A204.1 (cell line): ENCODE measurements around the gene SLC9A9.

Source experiments
- FAIRE-seq: peaks from 2 replicates; lab custom pipeline; 2012; peaks lifted over from hg19 to GRCh38; lab: Jason Lieb, UNC

SLC9A9 gene

DNA sequence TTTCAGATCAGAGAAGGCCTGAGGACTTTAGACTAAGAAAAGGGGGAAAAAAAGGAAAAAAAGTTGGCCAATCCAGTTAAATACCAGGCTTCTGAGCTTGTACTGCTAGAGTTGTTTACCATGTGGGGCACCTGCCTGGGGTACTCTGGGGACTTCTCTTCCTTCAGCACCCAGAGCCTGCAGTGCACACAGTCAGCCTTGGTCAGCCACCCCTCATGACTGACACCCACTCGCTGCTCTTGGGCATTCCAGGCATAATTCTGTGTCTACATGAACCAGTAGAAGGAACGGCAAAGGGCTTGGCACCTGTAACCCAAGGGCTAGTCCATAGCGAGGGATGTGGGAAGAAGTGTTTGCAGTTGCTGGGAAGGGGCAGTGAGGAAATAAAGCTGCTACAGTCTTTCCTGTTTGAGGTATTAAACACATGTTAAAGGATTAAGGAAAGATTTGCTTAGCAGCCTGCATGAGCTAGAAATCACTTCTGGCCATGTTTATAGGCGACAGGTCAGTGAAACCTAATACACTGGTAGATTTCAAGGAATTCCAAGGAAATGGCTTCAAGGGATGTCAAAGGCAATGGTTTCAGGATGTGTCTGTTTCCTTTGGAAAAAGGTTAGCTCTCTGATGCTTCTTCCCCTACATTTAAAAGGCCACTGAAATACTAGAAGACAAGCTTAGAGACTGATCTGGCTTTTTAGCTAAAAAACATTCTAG is 496.2 kb downstream of the SLC9A9 start:
- no peak for FAIRE-seq

DNA sequence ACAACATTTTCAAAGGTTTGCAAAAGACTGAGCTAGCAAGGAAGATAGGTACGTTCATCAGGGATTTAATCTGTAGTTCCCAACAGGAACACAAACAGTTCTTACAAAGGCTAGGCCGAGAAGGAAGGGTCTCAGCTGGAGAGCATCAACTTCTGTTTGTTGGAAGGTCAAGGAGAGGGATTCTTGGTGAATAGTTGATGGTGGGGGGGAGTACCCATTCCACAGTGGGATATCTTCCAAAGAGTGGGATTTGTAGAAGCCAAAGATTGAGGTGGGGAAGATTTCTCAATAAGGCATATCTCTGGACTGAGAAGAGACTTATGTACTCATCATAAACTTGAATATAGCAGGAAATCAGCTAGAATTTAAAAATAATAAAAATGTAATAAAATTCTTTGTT is 496.9 kb downstream of the SLC9A9 start:
- no peak for FAIRE-seq

DNA sequence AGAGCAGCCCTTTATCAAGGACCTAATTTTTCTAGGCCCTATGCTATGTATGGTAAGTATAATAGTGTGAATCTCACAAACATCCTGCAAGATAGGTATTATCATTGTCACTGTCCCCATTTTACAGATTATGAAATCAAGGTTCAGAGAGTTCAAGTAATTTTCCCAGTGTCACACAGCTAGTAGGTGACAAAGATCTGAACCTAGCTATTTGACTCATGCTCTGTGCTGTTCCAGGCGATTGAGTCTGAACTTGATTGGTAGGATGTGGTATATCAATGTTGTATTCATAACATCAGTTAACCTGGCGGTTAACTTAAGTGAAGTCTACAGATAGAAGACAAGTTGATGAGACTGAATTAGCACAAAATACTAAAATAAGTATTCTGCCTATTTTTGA is 498.8 kb downstream of the SLC9A9 start:
- no peak for FAIRE-seq

DNA sequence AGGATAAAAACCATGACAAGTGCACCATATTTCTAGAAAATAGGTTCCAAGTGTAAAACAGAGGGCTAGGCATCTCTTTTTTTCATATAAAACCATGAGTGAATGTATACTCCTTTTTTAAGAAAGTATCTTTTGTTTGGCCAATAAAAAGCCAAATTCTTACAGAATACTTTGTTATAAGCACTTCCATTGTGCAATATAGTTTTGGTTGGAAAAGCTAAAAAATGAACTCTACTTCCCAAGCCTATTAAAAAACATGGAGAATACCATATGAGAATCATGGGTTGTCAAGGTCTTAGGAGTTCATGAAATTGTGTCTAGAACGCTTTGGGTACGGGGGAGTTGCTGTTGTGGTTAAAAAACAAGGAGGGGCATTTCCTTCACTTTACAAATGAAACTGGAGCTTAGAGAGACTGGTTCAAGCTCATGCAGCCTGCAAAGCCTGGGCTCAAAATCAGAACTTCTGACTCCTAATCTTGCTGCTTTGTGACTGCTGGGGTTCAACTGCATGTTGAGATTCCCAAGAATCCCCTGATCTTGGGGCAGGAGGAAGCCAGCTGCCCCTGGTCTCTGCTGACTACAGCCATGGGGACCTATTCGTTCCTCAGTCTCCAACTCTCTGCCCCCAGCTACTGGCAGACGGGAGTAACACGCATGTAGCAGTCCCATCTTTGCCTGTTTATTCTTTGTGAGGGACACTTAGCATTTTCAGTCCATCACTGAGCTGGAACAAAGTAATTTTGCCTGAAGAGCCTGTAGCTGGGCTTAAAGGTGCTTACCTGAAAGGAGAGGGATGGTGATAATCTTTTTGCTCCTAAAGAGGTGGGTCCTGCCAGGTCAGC is 499.6 kb downstream of the SLC9A9 start:
- FAIRE-seq, result no peak

- FAIRE-seq, result no peak
These were observed 503.6 kb downstream of the SLC9A9 start for GRCh38 chr3:143344516-143345165.

DNA sequence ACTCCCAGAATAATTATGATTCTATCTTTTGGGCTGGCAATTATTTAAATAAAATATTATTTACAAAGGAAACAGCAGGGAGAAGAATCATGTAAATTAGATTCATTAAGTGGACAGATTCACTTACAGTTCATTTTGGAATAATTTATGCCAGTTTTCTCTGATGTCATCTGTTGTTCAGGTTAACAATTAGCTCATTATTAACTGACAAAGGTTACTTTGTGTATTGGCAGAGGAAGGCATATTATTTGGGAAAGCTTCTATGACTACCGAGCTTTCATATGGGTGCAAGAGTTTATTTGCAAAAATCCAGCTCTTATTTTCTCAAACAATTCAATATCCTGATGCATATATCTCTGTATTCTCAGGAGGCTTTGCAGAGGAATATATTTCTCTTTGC is 504.3 kb downstream of the SLC9A9 start:
- no peak for FAIRE-seq

- no peak for FAIRE-seq
These were observed 505.2 kb downstream of the SLC9A9 start for GRCh38 chr3:143343031-143343430.

GRCh38 chr3:143339451-143339850 is 508.8 kb downstream of the SLC9A9 start:
- FAIRE-seq, result no peak

GRCh38 chr3:143337387-143337786 is 510.9 kb downstream of the SLC9A9 start:
- FAIRE-seq, result no peak

- FAIRE-seq, result no peak
These were observed 514.0 kb downstream of the SLC9A9 start for GRCh38 chr3:143334231-143334630.

DNA sequence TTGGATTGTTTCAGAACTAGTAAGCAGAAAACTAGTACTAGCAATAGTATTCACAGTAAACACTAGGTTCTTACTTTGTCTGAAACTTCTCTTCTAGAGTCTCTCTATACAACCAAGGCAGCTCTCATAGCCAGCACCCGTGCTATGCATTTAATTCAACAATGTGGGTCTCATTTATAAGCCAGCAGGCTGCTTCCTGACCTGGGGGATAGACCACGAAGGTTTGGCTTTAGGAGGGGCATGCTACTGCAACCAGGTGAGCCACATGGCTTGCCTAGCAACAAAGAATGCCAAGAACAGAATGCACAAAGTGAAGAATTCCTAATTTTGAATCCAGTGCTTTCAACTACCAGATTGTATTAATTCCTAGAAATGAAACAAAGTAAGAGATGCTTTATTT is 514.9 kb downstream of the SLC9A9 start:
- FAIRE-seq, result no peak

GRCh38 chr3:143332026-143332425 is 516.2 kb downstream of the SLC9A9 start:
- no peak for FAIRE-seq

DNA sequence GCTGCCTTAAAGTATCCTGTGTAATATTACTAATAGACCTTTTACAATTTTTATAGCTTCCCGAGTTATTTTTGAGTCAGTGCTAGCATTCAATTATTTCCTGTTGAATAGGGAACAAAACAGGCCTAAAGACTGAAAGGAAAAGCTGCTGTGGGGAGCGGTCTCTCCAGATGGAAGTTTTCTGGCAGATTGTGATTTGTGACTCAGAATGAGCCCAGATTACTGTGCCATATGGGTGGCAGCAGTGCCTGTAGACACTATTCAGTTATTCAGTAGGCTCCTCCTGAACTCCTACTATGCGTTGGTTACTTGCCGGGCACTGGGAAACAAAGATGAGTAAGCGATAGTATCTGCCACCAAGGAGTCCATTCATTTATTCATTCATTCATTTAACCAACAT is 516.9 kb downstream of the SLC9A9 start:
- no peak for FAIRE-seq

- no peak for FAIRE-seq
These were observed 517.9 kb downstream of the SLC9A9 start for GRCh38 chr3:143330296-143330868.

- no peak for FAIRE-seq
These were observed 518.6 kb downstream of the SLC9A9 start for GRCh38 chr3:143329567-143330211.

- no peak for FAIRE-seq
These were observed 519.8 kb downstream of the SLC9A9 start for GRCh38 chr3:143328451-143328850.

DNA sequence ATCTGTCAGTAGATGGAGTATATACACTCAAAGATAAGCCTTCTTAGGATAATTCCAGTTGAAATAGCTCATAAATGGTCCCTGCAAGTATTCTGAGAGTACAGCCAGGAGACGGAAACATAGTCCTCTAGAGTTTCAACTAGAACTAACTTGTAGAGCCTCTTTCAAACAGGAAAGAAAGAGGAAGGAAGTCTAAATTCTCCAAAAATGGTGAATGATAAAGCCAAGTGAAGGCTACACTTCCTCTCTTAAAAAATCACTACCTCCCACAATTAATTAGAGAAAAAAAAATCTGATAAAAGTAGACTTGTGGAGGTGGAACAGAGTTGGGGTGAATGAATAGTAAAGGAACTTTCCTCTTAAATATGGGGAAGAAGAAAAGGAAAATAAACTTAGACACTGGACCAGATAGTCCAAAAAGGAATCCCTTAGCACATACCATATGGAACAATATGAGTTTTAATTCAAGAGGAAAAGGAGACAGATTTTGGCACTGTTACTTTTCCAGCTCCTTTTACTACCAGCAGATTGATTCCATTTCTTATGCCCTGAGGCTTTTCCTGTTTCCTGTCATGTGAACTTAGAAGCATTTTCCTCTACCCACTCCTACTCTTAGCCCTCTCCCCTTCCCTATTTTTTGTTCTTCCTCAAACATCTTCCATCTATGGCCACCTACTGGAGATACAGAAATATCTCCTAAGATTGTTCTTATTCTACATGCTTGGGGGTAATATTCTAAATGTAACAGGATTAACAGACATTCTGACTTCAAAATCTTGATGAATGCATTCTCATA is 521.1 kb downstream of the SLC9A9 start:
- no peak for FAIRE-seq

DNA sequence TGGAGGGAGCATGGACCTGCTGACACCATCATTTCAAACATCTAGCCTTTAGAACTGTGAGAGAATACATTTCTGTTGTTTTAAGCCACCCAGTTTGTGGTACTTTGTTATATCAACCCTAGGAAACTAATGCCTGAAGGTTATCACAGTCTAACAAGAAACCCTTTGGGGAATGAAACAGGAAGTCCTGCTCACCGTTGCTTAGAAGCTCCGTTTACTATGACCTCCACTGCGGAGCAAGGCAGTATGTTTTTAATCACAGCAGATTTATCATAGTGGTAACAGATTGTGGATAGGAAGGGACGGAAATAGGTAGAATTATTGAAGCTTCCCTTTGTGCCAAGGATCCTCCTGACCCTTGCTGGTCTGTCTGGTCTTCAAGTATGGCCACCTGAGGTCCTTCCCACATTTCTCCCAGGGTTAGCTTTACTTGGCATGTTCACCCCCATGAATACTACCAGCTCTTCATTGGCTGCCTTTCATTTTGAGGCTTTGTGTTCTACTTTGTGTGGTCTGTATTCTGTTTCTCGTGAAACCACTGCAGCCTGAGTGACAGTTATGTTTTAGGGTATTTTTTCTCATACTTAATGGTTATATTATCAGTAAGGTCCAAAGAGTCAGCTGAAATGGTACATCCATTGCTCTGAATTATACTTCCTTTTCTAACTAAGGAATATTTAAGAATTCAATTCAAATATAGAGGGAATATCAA is 527.1 kb downstream of the SLC9A9 start:
- no peak for FAIRE-seq

DNA sequence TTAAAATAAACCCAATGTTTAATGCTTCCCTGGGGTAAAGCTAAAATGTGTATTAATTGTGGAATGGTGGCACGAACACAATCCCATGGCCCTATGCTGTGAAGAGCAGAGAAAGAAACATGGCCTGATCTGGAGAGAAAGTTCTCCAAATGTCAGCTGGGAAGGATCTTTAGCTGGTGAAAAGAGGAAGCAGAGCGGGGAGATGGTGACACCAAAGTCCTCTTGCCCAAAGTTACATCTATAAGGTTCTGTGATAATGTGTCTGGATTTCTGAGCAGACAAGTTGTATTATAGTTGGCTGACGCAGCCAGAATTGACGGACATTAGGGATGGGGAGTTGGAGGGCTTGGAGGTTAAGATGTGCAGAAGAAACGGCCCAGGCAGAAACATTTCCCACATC is 532.5 kb downstream of the SLC9A9 start:
- no peak for FAIRE-seq

DNA sequence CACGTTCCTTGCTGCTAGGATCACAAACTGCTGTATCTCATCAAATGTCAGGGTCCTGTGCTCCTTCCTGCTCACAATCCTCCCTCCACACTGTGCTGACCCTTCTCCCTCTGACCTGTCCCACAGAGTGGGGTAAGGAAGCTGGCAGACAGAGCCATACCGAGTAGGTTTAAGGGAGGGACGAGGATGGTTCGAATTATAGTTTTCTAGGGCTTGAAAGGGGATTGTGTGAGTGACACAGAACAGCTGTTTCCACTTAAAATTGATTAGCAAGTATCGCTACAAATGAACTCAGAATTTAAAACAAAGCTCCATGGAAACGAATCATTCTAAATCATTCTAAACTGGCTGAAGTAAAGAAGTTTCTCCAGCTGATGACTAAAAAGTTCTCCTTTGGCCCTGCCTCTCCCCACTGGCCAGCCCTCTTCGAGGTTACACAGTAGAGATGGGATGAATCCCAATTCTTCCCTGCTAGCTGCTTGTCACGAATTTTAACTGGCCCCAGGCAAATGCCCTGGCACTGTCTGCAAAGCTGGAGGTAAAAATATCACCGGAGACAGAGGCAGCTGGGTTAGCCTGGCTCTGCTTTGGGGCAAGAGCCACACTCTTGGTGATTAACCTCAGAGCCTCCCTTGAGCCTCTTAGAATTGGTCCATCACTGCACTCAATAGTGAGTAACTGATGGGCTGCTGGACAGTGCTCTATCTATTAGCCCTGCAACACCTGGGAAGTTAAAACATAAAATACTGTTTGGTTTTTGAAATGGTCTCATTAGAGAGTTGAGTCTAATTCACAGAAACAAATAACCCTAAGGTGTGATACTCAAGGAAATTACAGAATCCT is 533.8 kb downstream of the SLC9A9 start:
- FAIRE-seq, result no peak
